BE2C (cell line): Measurements from ENCODE around the gene RPS6KA2.

ENCODE experiments used
- DNase-seq: peaks from one replicate; pipeline ENCODE4 v3.0.0-alpha.2; 2020
- H3K27me3 ChIP-seq: fragments of 250-450 bp; sonication (Bioruptor Pico); 2 replicates; pipeline ENCODE4 v1.5.1; 2020; ENCODE audit warnings: mild to moderate bottlenecking
- H3K36me3 ChIP-seq: fragments of 250-450 bp; sonication (Bioruptor Pico); 2 replicates; pipeline ENCODE4 v1.5.1; 2020; ENCODE audit warnings: mild to moderate bottlenecking
- H3K4me1 ChIP-seq: fragments of 250-450 bp; sonication (Bioruptor Pico); 2 replicates; pipeline ENCODE4 v1.5.1; 2020
- H3K4me3 ChIP-seq: 2 replicates; pipeline ENCODE4 v1.5.1; 2011; ENCODE audit warnings: low read depth, low read length
- H3K9me3 ChIP-seq: fragments of 250-450 bp; sonication (Bioruptor Pico); 2 replicates; pipeline ENCODE4 v1.5.1; 2020
- CTCF ChIP-seq: IDR thresholded peaks from 2 replicates; pipeline ENCODE4 v1.5.1; 2012; ENCODE audit warnings: mild to moderate bottlenecking, low read depth, low read length

Gene RPS6KA2

GRCh38 chr6:166478782-166479592 lies 148.1 kb downstream of the RPS6KA2 start:
- TF ChIP-seq CTCF: no peak
- Histone ChIP-seq H3K4me3 (no peak overlapping the region), H3K9me3 (no peaks in the 10 kb centered on the region), H3K36me3 (no peaks in the 10 kb centered on the region), H3K4me1 (0 out of 2 replicates have a peak, but pooled peaks cover 3% of the 10 kb centered on the region), H3K27me3 (no peaks in the 10 kb centered on the region)
- DNase-seq: no peak

DNA sequence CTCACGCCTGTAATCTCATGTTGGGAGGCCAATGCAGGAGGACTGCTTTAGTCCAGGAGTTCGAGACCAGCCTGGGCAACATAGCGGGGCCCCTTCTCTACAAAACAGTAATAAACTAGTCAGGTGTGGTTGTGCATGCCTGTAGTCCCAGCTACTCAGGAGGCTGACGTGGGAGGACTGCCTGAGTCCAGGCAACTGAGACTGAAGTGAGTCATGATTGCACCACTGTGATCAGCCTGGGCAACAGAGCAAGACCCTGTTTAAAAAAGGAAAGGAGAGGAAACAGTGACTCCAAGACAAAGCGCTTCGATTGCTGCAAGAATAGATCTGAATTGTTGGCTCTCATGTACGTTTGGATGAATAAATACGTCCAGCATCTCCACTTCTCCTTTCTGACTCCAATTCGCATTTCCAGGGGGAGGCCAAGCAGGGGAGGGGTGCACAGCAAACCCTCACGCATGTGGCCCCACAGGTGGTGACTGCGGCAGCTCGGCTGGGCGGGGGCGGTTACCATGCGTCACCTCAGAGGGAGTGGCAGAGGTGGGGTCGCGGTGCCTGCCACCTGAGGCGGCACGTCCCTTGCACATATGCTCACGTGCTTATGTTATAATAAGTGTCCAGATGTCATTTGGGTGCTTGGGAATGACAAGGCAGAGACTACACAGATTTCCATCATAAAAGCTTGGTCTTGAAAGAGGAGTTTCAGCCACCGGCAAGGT lies 149.2 kb downstream of the RPS6KA2 start:
- no peak for TF ChIP-seq CTCF
- H3K4me1 ChIP-seq: 0 out of 2 replicates have a peak, but pooled peaks cover 3% of the 10 kb centered on the region
- H3K4me3 ChIP-seq: no peak overlapping the region
- no peak for DNase-seq
- H3K27me3 ChIP-seq: no peaks in the 10 kb centered on the region
- H3K36me3 ChIP-seq: no peaks in the 10 kb centered on the region
- no peaks in the 10 kb centered on the region for H3K9me3 ChIP-seq

DNA sequence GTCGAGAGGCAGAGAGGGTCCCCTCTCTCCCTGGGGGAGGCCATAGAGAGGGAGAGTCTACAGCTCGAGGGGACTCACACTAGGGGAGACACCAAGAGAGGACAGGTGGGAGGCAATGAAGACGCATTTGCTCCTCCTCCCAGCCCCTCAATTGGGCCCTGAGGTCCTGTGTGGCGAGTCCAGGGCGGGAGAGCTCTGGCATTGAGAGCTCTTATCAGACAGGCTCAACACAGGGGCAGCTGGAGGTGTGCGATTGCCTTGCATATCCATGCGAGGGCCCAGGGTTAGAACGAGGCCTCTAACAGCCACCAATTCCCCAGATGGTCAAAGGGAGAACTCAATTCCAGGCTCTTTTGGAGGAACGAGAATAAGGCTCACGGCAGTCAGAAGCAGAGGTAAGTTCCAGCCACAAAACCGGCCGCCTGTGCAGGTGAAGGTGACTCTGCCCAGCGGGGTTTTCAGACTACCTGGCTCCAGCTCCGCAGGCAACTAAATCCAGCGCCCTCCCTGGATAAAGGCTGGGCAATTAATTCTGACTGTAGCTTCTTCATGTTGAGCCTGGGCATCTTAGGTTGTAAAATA lies 150.3 kb downstream of the RPS6KA2 start:
- no peak for TF ChIP-seq CTCF
- no peak for DNase-seq
- H3K4me3 ChIP-seq: no peak overlapping the region
- no peaks in the 10 kb centered on the region for H3K27me3 ChIP-seq
- H3K36me3 ChIP-seq: no peaks in the 10 kb centered on the region
- H3K9me3 ChIP-seq: no peaks in the 10 kb centered on the region
- H3K4me1 ChIP-seq: peaks cover 6% of the 10 kb centered on the region; the same call in 1 of the 2 replicates

- Histone ChIP-seq H3K36me3 (no peaks in the 10 kb centered on the region), H3K9me3 (no peaks in the 10 kb centered on the region), H3K27me3 (no peaks in the 10 kb centered on the region), H3K4me3 (no peak overlapping the region), H3K4me1 (peaks cover 9% of the 10 kb centered on the region; the same call in 1 of the 2 replicates)
- no peak for TF ChIP-seq CTCF
- no peak for DNase-seq
Observed at GRCh38 chr6:166476061-166476591, 150.9 kb downstream of the RPS6KA2 start.

DNA sequence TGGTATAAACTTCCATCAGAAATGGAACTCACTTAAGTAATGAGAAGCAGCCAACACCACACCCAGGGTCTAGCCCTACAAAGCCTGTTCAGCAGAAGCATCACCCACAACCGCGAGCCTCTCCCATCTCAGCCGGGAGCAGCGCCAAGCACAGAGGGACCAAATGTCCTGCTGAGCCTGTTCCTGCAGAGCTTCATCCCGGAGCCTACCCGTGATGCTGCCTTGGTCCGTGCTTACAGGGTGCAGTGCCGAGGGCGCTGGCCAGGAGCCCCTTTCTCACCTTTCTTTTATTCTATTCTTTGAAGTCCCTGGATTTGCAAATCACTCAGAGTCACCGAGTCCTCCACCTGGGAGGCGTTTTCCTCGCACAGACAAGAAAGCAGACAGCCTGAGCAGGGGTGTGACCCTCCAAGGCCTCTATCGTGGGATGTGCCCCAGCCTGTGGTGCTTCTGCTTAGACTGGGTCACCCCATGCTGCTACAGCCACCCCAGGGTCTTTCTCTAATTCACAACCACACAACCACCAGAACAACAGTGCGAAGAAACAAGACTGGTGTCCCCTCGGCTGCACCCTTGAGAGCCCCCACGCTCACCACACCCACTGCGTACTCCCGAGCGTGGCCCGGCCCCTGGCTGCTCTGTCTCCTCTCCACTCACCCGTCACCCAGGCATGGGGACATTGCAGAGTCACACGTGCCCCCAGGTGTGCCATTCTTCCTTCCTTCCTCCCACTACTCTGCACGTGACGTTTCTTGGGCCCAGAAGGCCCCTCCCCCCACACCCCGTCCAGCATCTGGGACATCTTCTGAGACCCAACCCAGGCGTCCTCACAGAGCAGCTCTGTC lies 152.1 kb downstream of the RPS6KA2 start:
- no peak for TF ChIP-seq CTCF
- Histone ChIP-seq H3K4me3 (no peak overlapping the region), H3K9me3 (no peaks in the 10 kb centered on the region), H3K4me1 (peaks cover 9% of the 10 kb centered on the region; the same call in 1 of the 2 replicates), H3K27me3 (no peaks in the 10 kb centered on the region), H3K36me3 (no peaks in the 10 kb centered on the region)
- no peak for DNase-seq
